Gastroesophageal sphincter (tissue), 4 donors: ENCODE data around the gene BPGM. TPM values are rescaled to one million over a fixed set of nuclear protein-coding genes. Genes with fewer than 3 reads are reported as not detected.

Experiments used
- ATAC-seq: fragments of 150-250 bp; one replicate; pipeline ENCODE4 v1.9.1; 2016; ENCODE audit warnings: mild to moderate bottlenecking, moderate library complexity
- H3K27ac ChIP-seq, 4 donors: fragments of 200-600 bp; sonication (generic) in 3 of 4; 1 replicate in 3 of 4; 2 replicates in 1 of 4; pipeline ENCODE4 v1.5.1; 2016 to 2019
- H3K27me3 ChIP-seq: fragments of 200-600 bp; sonication (generic); one replicate; pipeline ENCODE4 v1.5.1; 2019
- H3K36me3 ChIP-seq, 2 donors: fragments of 200-600 bp; sonication (generic); one replicate each; pipeline ENCODE4 v1.5.1; 2019; ENCODE audit warnings: control low read depth in 1 of 2
- H3K4me1 ChIP-seq, 3 donors: fragments of 200-600 bp; sonication (generic); 1 replicate in 2 of 3; 2 replicates in 1 of 3; pipeline ENCODE4 v1.5.1; 2016 to 2019; ENCODE audit warnings: control low read depth in 2 of 3
- H3K4me3 ChIP-seq, 2 donors: fragments of 200-600 bp; sonication (generic); one replicate each; pipeline ENCODE4 v1.5.1; 2019; ENCODE audit warnings: mild to moderate bottlenecking in 1 of 2, moderate library complexity in 1 of 2
- H3K9me3 ChIP-seq, 3 donors: fragments of 200-600 bp; sonication (generic); one replicate each; pipeline ENCODE4 v1.5.1; 2017 to 2019; ENCODE audit warnings: control low read depth in 2 of 3
- EP300 ChIP-seq: sonication (generic); formaldehyde crosslinking; IDR thresholded peaks from one replicate; pipeline ENCODE4 v1.6.1; 2017; ENCODE audit warnings: antibody characterized with exemption, mild to moderate bottlenecking
- POLR2A ChIP-seq, 2 donors: fragments of 450-650 bp; IDR thresholded peaks; one replicate each; pipeline ENCODE4 v1.6.1; 2017; ENCODE audit warnings: antibody characterized with exemption in 2 of 2, mild to moderate bottlenecking in 2 of 2, moderate library complexity in 1 of 2
- POLR2AphosphoS5 ChIP-seq: sonication (generic); formaldehyde crosslinking; IDR thresholded peaks from one replicate; pipeline ENCODE4 v1.6.1; 2017; ENCODE audit warnings: antibody characterized with exemption
- WGBS, 2 donors: methylation state at CpG; one replicate each; pipeline ENCODE4 v1.1.5; 2018; ENCODE audit warnings: low coverage in 1 of 2; 5-methylcytosine and 5-hydroxymethylcytosine counted together
- total RNA-seq, 4 donors: library from RNA; depleted of rRNA; stranded (reverse); fragments of >200 nt; gene quantifications; one replicate each; pipeline ENCODE4 v1.1.0, GENCODE V29; 2016
- TF ChIP-seq, protein P1 (sequence below), 4 experiments: fragments of 200-600 bp in 2 of 4; fragments of 450-650 bp in 2 of 4; sonication (generic) in 1 of 4; IDR thresholded peaks; one replicate each; pipeline ENCODE4 v1.5.1; 2017 to 2019; ENCODE audit warnings: antibody characterized with exemption in 4 of 4, mild to moderate bottlenecking in 2 of 4, moderate library complexity in 2 of 4

BPGM gene
- total RNA-seq, 4 donors from 2014 or later, result 16.0 to 35.6 (median 29.6) TPM

DNA sequence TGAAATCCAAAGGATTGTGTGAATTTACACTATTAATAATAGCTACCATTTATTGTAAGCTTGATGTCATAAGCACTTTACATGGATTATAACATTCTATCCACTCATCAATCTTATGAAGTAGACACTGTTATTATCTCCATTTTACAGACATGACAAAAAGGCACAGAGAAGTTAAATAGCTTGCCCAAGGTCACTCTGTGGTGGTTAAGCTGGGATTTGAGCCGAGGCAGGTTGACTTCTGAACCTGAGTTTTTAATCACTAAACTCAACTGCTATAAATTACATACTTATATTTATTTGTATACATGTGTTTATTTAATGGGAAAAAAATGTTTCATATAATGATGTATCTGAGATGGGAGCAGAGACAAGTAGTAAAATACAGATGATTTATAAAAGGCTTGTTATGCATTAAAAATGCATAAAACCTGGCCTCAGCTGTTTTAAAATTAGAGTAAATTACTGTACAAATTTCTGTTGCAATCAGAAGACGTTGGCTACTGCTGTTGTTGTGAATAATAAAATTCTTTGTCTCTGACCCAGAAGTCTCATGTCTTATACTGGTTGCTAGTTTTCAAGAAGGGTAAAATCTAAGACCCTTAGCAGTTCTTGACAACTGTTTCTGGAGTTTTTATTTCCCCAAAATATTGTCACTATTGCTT is 71.7 kb downstream of the BPGM start:
- Histone ChIP-seq H3K4me1 (peaks cover 10 to 46% (median 15%) of the 10 kb centered on the region in 3 donors), H3K27ac (peak overlapping the region in 2 of 4 donors; percentile 82 to 84), H3K36me3 (no peaks in the 10 kb centered on the region), H3K4me3 (no peak overlapping the region), H3K27me3 (no peaks in the 10 kb centered on the region), H3K9me3 (no peaks in the 10 kb centered on the region)
- 33 to 75% methylated on average over 1 to 2 of the region's 2 CpGs for WGBS, 2 donors
- no peak for ATAC-seq
- no peak for TF ChIP-seq EP300
- TF ChIP-seq, protein P1, sequence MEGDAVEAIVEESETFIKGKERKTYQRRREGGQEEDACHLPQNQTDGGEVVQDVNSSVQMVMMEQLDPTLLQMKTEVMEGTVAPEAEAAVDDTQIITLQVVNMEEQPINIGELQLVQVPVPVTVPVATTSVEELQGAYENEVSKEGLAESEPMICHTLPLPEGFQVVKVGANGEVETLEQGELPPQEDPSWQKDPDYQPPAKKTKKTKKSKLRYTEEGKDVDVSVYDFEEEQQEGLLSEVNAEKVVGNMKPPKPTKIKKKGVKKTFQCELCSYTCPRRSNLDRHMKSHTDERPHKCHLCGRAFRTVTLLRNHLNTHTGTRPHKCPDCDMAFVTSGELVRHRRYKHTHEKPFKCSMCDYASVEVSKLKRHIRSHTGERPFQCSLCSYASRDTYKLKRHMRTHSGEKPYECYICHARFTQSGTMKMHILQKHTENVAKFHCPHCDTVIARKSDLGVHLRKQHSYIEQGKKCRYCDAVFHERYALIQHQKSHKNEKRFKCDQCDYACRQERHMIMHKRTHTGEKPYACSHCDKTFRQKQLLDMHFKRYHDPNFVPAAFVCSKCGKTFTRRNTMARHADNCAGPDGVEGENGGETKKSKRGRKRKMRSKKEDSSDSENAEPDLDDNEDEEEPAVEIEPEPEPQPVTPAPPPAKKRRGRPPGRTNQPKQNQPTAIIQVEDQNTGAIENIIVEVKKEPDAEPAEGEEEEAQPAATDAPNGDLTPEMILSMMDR (IDR thresholded peaks at IDR 0.05), result no peak
- TF ChIP-seq POLR2A (IDR thresholded peaks at IDR 0.05), result no peak
- no peak for TF ChIP-seq POLR2AphosphoS5

DNA sequence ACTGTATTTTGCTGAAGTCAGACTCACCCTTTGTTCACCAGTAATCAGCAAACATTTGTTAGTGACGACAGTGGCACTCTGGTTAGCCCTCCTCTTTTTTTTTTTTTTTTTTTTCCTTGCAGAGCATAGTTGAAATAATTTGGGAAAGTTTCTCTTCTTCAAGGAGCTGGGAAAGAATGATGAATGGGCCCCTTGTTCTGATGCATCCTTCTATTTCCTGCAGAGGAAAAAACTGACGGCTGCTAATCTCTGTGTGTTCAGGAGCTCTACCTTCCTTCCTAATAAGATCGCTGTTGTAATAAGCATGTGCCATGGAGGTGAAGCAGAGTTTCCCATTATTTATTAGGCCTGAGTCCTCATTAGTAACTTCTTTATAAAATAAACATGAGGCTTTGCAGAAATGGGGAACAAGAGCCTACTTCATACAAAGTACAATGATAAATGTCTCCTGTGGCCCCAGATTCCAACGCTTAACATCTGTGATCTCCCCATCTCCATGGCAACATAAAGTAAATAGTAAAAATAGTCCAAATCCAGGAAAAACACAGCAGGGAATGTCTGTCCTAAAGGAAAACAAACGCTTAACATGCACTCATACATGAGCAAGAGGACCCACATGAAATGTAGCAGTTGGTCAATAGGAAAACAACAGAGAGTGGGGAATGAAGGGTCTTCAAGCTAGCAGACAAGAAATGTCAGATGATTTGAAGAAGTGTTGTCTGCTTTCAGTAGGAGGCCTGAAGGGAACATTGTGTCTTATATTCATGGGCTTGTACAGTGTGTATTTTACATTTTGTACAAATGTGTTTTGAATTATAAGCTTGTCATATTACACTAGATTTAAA is 73.7 kb downstream of the BPGM start:
- no peaks in the 10 kb centered on the region for H3K27me3 ChIP-seq
- H3K27ac ChIP-seq, result peak overlapping the region; percentile 82 to 89 (median 86)
- ATAC-seq, result peak; percentile 54
- peaks cover 25 to 63% (median 25%) of the 10 kb centered on the region in 3 donors for H3K4me1 ChIP-seq
- TF ChIP-seq EP300 (peak; percentile 74), POLR2A (IDR thresholded peaks at IDR 0.05) (no peak), POLR2AphosphoS5 (peak; percentile 86)
- TF ChIP-seq, protein P1 (IDR thresholded peaks at IDR 0.05), result no peak
- WGBS, 2 donors, result 9 to 22% methylated on average over 4 to 5 of the region's 5 CpGs
- H3K9me3 ChIP-seq, result no peaks in the 10 kb centered on the region
- no peak overlapping the region for H3K4me3 ChIP-seq
- no peaks in the 10 kb centered on the region for H3K36me3 ChIP-seq

DNA sequence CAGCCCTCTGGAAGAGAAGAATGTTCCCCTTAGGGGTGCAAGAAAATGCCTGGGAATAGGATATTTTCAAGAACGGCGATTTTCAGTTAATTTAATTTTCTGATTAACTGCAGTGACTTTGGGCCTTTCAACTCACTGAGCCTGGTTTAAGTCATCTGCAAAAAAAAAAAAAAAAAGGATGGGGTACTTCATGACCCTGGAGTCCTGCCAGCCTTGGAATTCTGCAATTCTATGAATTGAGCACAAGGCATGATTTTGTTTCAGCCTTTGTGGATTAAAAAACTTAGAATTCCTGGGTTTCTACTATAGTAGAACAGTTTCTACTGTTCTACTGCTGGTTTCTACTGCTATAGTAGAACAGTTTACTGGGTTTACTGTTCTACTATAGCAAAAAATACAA is 74.5 kb downstream of the BPGM start:
- Histone ChIP-seq H3K27me3 (no peaks in the 10 kb centered on the region), H3K4me3 (no peak overlapping the region), H3K9me3 (no peaks in the 10 kb centered on the region), H3K4me1 (peaks cover 25 to 63% (median 25%) of the 10 kb centered on the region in 3 donors), H3K36me3 (no peaks in the 10 kb centered on the region), H3K27ac (peak overlapping the region; percentile 82 to 89 (median 86))
- no peak for ATAC-seq
- 82% methylated on average over 2 of the region's 2 CpGs; no CpG with 5 or more reads in 1 of the 2 donors for WGBS, 2 donors
- TF ChIP-seq EP300 (no peak), POLR2AphosphoS5 (no peak), POLR2A (IDR thresholded peaks at IDR 0.05) (no peak)
- TF ChIP-seq, protein P1 (IDR thresholded peaks at IDR 0.05), result no peak

DNA sequence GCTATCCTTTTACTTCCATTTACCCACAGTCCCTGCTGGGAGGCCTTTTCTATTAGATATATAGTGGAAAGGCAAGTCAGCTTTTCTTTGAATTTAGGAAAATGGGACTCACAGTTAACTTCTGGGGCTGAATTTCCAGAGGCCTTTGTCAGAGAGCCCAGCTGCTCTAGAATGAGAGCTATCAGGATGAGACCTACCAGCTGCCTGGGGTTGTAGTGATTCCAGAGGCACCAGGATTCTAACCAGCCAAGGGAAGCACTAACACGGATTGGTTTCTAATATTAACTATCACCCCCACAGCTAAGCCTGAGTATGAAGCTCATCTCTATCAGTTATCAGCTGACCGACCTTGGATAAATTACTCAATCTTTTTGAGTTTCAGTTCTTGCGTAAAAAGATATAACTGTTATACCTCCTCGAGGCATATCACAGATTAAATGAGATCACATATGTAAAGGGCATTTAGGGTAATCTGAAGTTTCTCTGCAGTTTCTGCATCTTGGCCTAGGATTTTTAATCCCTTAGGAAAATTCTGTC is 76.2 kb downstream of the BPGM start:
- H3K27me3 ChIP-seq, result no peaks in the 10 kb centered on the region
- H3K9me3 ChIP-seq, result no peaks in the 10 kb centered on the region
- no peak overlapping the region for H3K4me3 ChIP-seq
- peaks cover 25 to 77% (median 28%) of the 10 kb centered on the region in 3 donors for H3K4me1 ChIP-seq
- TF ChIP-seq, protein P1 (IDR thresholded peaks at IDR 0.05), result no peak
- no peak for TF ChIP-seq EP300
- TF ChIP-seq POLR2A (IDR thresholded peaks at IDR 0.05), result no peak
- TF ChIP-seq POLR2AphosphoS5, result no peak
- H3K36me3 ChIP-seq, result no peaks in the 10 kb centered on the region
- peak overlapping the region; percentile 82 to 87 (median 85) for H3K27ac ChIP-seq
- ATAC-seq, result no peak
- 54 to 69% methylated on average over 4 of the region's 4 CpGs for WGBS, 2 donors
